Large intestine (tissue), 3 donors: ENCODE data around the gene EIPR1. TPM values are rescaled to one million over a fixed set of nuclear protein-coding genes. Genes with fewer than 3 reads are reported as not detected.
"Not testable (repeated sequence)": the region's sequence is repeated elsewhere in the genome, so short reads cannot be mapped to it uniquely, and the experiment has no call there.

Experiments
- DNase-seq, 2 donors: peaks; one replicate each; pipeline versions ENCODE4 v3.0.0 to v3.0.0-alpha.2; 2013
- H3K27ac ChIP-seq: one replicate; pipeline ENCODE4 v1.5.1; 2013; ENCODE audit warnings: low read length
- H3K27me3 ChIP-seq: 2 replicates; pipeline ENCODE4 v1.6.1; 2013; ENCODE audit warnings: low read length; ENCODE audit not compliant: control insufficient read depth, insufficient read depth
- H3K36me3 ChIP-seq: 2 replicates; pipeline ENCODE4 v1.6.1; 2013; ENCODE audit warnings: low read length; ENCODE audit not compliant: control insufficient read depth, insufficient read depth
- H3K4me1 ChIP-seq: one replicate; pipeline ENCODE4 v1.6.1; 2013; ENCODE audit warnings: low read length; ENCODE audit not compliant: control insufficient read depth, insufficient read depth
- H3K4me3 ChIP-seq: one replicate; pipeline ENCODE4 v1.5.1; 2013; ENCODE audit warnings: low read length
- H3K9me3 ChIP-seq: one replicate; pipeline ENCODE4 v1.6.1; 2013; ENCODE audit warnings: mild to moderate bottlenecking, low read depth, low read length, moderate library complexity; ENCODE audit not compliant: control insufficient read depth
- WGBS: methylation state at CpG from one replicate; pipeline ENCODE4 v1.1.5; 2013; ENCODE audit warnings: low lambda C conversion rate; ENCODE audit not compliant: insufficient coverage; 5-methylcytosine and 5-hydroxymethylcytosine counted together
- polyA plus RNA-seq: library from polyadenylated mRNA; unstranded; fragments of 120-200 nt; gene quantifications from one replicate; pipeline ENCODE4 v1.2.1, GENCODE V29; 2013

Gene EIPR1
- polyA plus RNA-seq, 1 donor = 22.5 TPM

GRCh38 chr2:3289526-3289925 lies 88.1 kb downstream of the EIPR1 start:
- Histone ChIP-seq H3K27ac (no peak overlapping the region), H3K27me3 (no peaks in the 10 kb centered on the region), H3K4me3 (no peak overlapping the region), H3K36me3 (no peaks in the 10 kb centered on the region), H3K4me1 (no peaks in the 10 kb centered on the region), H3K9me3 (peaks cover 7% of the 10 kb centered on the region)
- no CpG with 5 or more reads among the region's 15 CpGs for WGBS
- DNase-seq = no peak

GRCh38 chr2:3289171-3289515 lies 88.5 kb downstream of the EIPR1 start:
- Histone ChIP-seq H3K4me1 (no peaks in the 10 kb centered on the region), H3K36me3 (no peaks in the 10 kb centered on the region), H3K9me3 (peaks cover 7% of the 10 kb centered on the region), H3K27me3 (no peaks in the 10 kb centered on the region), H3K27ac (no peak overlapping the region), H3K4me3 (no peak overlapping the region)
- DNase-seq = no peak
- 95% methylated on average over 5 of the region's 9 CpGs for WGBS

- WGBS = 92% methylated on average over 2 of the region's 20 CpGs
- Histone ChIP-seq H3K4me1 (no peaks in the 10 kb centered on the region), H3K9me3 (peaks cover 7% of the 10 kb centered on the region), H3K4me3 (no peak overlapping the region), H3K27me3 (no peaks in the 10 kb centered on the region), H3K36me3 (no peaks in the 10 kb centered on the region), H3K27ac (peak overlapping the region; percentile 56)
- no peak for DNase-seq
These were observed 89.0 kb downstream of the EIPR1 start for GRCh38 chr2:3288470-3289170.

GRCh38 chr2:3287896-3288295 lies 89.7 kb downstream of the EIPR1 start:
- WGBS = no CpG with 5 or more reads among the region's 13 CpGs
- Histone ChIP-seq H3K27ac (no peak overlapping the region), H3K4me1 (no peaks in the 10 kb centered on the region), H3K36me3 (no peaks in the 10 kb centered on the region), H3K9me3 (peaks cover 7% of the 10 kb centered on the region), H3K27me3 (no peaks in the 10 kb centered on the region), H3K4me3 (no peak overlapping the region)
- DNase-seq = no peak

GRCh38 chr2:3286646-3287036 lies 91.0 kb downstream of the EIPR1 start:
- H3K9me3 ChIP-seq, H3K27ac ChIP-seq, DNase-seq, H3K4me3 ChIP-seq, H3K36me3 ChIP-seq, H3K4me1 ChIP-seq, H3K27me3 ChIP-seq: not testable (repeated sequence)
- no CpG with 5 or more reads among the region's 17 CpGs for WGBS

- no peaks in the 10 kb centered on the region for H3K36me3 ChIP-seq
- no peak for DNase-seq
- H3K4me3 ChIP-seq = no peak overlapping the region
- H3K27ac ChIP-seq = no peak overlapping the region
- no peaks in the 10 kb centered on the region for H3K27me3 ChIP-seq
- WGBS = no CpG with 5 or more reads among the region's 21 CpGs
- H3K9me3 ChIP-seq = peaks cover 7% of the 10 kb centered on the region
- H3K4me1 ChIP-seq = no peaks in the 10 kb centered on the region
These were observed 91.5 kb downstream of the EIPR1 start for GRCh38 chr2:3285901-3286645.

- no peaks in the 10 kb centered on the region for H3K4me1 ChIP-seq
- no CpG with 5 or more reads among the region's 24 CpGs for WGBS
- DNase-seq = no peak
- H3K27ac ChIP-seq = no peak overlapping the region
- no peaks in the 10 kb centered on the region for H3K36me3 ChIP-seq
- H3K9me3 ChIP-seq = peaks cover 7% of the 10 kb centered on the region
- H3K4me3 ChIP-seq = no peak overlapping the region
- no peaks in the 10 kb centered on the region for H3K27me3 ChIP-seq
These were observed 92.7 kb downstream of the EIPR1 start for GRCh38 chr2:3284657-3285630.

GRCh38 chr2:3283876-3284656 lies 93.6 kb downstream of the EIPR1 start:
- not testable (repeated sequence) for H3K36me3 ChIP-seq, H3K27ac ChIP-seq, H3K9me3 ChIP-seq, H3K4me3 ChIP-seq, H3K27me3 ChIP-seq, H3K4me1 ChIP-seq, DNase-seq
- no CpG with 5 or more reads among the region's 38 CpGs for WGBS

GRCh38 chr2:3283206-3283605 lies 94.4 kb downstream of the EIPR1 start:
- no CpG with 5 or more reads among the region's 14 CpGs for WGBS
- H3K4me1 ChIP-seq = no peaks in the 10 kb centered on the region
- no peak overlapping the region for H3K27ac ChIP-seq
- no peaks in the 10 kb centered on the region for H3K36me3 ChIP-seq
- no peaks in the 10 kb centered on the region for H3K27me3 ChIP-seq
- DNase-seq = no peak
- H3K4me3 ChIP-seq = no peak overlapping the region
- H3K9me3 ChIP-seq = peaks cover 4% of the 10 kb centered on the region
